Stomach (tissue), 9 donors: ENCODE results near the gene TRIO. TPM values are rescaled to one million over a fixed set of nuclear protein-coding genes. Genes with fewer than 3 reads are reported as not detected.

Experiments
- DNase-seq, 2 donors: peaks; one replicate each; pipeline versions ENCODE4 v3.0.0 to v3.0.0-alpha.2; 2013 to 2019
- H3K27ac ChIP-seq, 5 donors: fragments of 200-600 bp in 4 of 5; sonication (generic) in 4 of 5; one replicate each; pipeline ENCODE4 v1.5.1; 2013 to 2019; ENCODE audit warnings: mild to moderate bottlenecking in 1 of 5, moderate library complexity in 1 of 5
- H3K27me3 ChIP-seq, 3 donors: fragments of 200-600 bp; sonication (generic); one replicate each; pipeline ENCODE4 v1.5.1; 2017 to 2019; ENCODE audit warnings: mixed run types in 1 of 3
- H3K36me3 ChIP-seq, 4 donors: fragments of 200-600 bp; sonication (generic); 1 replicate in 3 of 4; 2 replicates in 1 of 4; pipeline ENCODE4 v1.5.1; 2016 to 2019
- H3K4me1 ChIP-seq, 4 donors: fragments of 200-600 bp; sonication (generic); one replicate each; pipeline ENCODE4 v1.5.1; 2016 to 2019
- H3K4me3 ChIP-seq, 4 donors: fragments of 200-600 bp; sonication (generic) in 3 of 4; one replicate each; pipeline ENCODE4 v1.5.1; 2016 to 2019; ENCODE audit warnings: mild to moderate bottlenecking in 1 of 4
- H3K9me3 ChIP-seq, 4 donors: fragments of 200-600 bp; sonication (generic); one replicate each; pipeline ENCODE4 v1.5.1; 2016 to 2019
- CTCF ChIP-seq, 7 experiments: fragments of 450-650 bp in 4 of 7; fragments of 200-600 bp in 3 of 7; sonication (generic) in 3 of 7; IDR thresholded peaks; one replicate each; pipeline ENCODE4 v1.5.1; 2016 to 2019; ENCODE audit warnings: antibody characterized with exemption in 7 of 7, control low read depth in 2 of 7, mild to moderate bottlenecking in 1 of 7
- EP300 ChIP-seq: sonication (generic); formaldehyde crosslinking; IDR thresholded peaks from one replicate; pipeline ENCODE4 v1.6.1; 2017; ENCODE audit warnings: antibody characterized with exemption
- POLR2A ChIP-seq, 4 donors: fragments of 450-650 bp; IDR thresholded peaks; one replicate each; pipeline ENCODE4 v1.6.1; 2016; ENCODE audit warnings: antibody characterized with exemption in 4 of 4, control low read depth in 2 of 4, mild to moderate bottlenecking in 1 of 4, moderate library complexity in 1 of 4
- POLR2AphosphoS5 ChIP-seq, 3 donors: sonication (generic); formaldehyde crosslinking; IDR thresholded peaks; one replicate each; pipeline ENCODE4 v1.6.1; 2016; ENCODE audit warnings: antibody characterized with exemption in 3 of 3
- WGBS, 5 donors: extraction: QIAGEN DNeasy Blood & Tissue Kit in 3 of 5; methylation state at CpG; one replicate each; pipeline versions ENCODE4 v1.1.5 to v1.1.7; 2013 to 2018; 5-methylcytosine and 5-hydroxymethylcytosine counted together
- intact Hi-C: fragments of 100-400 bp; cut with DNase I; formaldehyde crosslinking; loops from one replicate; pipeline ENCODE4 v1.15.1; 2023; ENCODE audit warnings: low total_unique reads
- polyA plus RNA-seq, 3 donors: library from polyadenylated mRNA; stranded (reverse); fragments of 200-250 nt; gene quantifications; one replicate each; pipeline ENCODE4 v1.2.3, GENCODE V29; 2013
- total RNA-seq, 5 donors: library from RNA; depleted of rRNA; stranded (reverse); fragments of >200 nt; gene quantifications; one replicate each; pipeline versions ENCODE4 v1.1.0 to v1.2.3, GENCODE V29; 2014 to 2016
- donor health status: healthy with polysubstance abuse.
- donor health status: Bipolar disorder and iron deficiency.
- donor health status: healthy.

The TRIO gene
- total and polyA plus RNA-seq, 8 donors = 9.9 to 558 (median 127) TPM

GRCh38 chr5:14439087-14439871, 296.1 kb downstream of the TRIO start:
- intact Hi-C loops = no loop called here
- TF ChIP-seq CTCF (IDR thresholded peaks at IDR 0.05) = no peak
- TF ChIP-seq POLR2AphosphoS5 (IDR thresholded peaks at IDR 0.05) = no peak
- TF ChIP-seq POLR2A (IDR thresholded peaks at IDR 0.05) = no peak
- no peak for TF ChIP-seq EP300

GRCh38 chr5:14440223-14440581, 297.1 kb downstream of the TRIO start:
- Histone ChIP-seq H3K36me3 (peaks cover 0 to 20% (median 10%) of the 10 kb centered on the region in 4 donors), H3K4me1 (peaks cover 0 to 43% (median 16%) of the 10 kb centered on the region in 4 donors), H3K27ac (peak overlapping the region in 4 of 5 donors; percentile 52 to 85 (median 78)), H3K9me3 (no peaks in the 10 kb centered on the region), H3K4me3 (peak overlapping the region in 3 of 4 donors; percentile 39 to 44 (median 43)), H3K27me3 (no peaks in the 10 kb centered on the region)
- no peak for TF ChIP-seq EP300
- no peak for TF ChIP-seq POLR2A (IDR thresholded peaks at IDR 0.05)
- TF ChIP-seq CTCF (IDR thresholded peaks at IDR 0.05) = no peak
- no peak for TF ChIP-seq POLR2AphosphoS5 (IDR thresholded peaks at IDR 0.05)
- 58 to 73% (median 69%) methylated on average over 10 of the region's 10 CpGs for whole genome bisulfite sequencing, 5 donors
- intact Hi-C loops = no loop called here
- no peak for DNase-seq

More at GRCh38 chr5:14439087-14439871, 296.1 kb downstream of the TRIO start:
- Histone ChIP-seq H3K27me3 (no peaks in the 10 kb centered on the region), H3K9me3 (no peaks in the 10 kb centered on the region), H3K4me1 (peaks cover 0 to 35% (median 11%) of the 10 kb centered on the region in 4 donors), H3K4me3 (no peak overlapping the region), H3K27ac (peak overlapping the region in 2 of 5 donors; percentile 80 to 85), H3K36me3 (peaks cover 0 to 20% (median 10%) of the 10 kb centered on the region in 4 donors)
- whole genome bisulfite sequencing, 5 donors = 80 to 90% (median 85%) methylated on average over 14 of the region's 14 CpGs
- no peak for DNase-seq

- WGBS, 5 donors = 40 to 59% (median 46%) methylated on average over 18 to 40 of the region's 40 CpGs
- peak overlapping the region; percentile 39 to 44 (median 42) for H3K4me3 ChIP-seq
- intact Hi-C loops = no loop called here
- H3K4me1 ChIP-seq = peaks cover 0 to 49% (median 18%) of the 10 kb centered on the region in 4 donors
- no peaks in the 10 kb centered on the region for H3K9me3 ChIP-seq
- no peaks in the 10 kb centered on the region for H3K27me3 ChIP-seq
- peak overlapping the region; percentile 9 to 85 (median 75) for H3K27ac ChIP-seq
- peak in 1 of 3 donors; percentile 6 for TF ChIP-seq POLR2AphosphoS5 (IDR thresholded peaks at IDR 0.05)
- TF ChIP-seq POLR2A (IDR thresholded peaks at IDR 0.05) = no peak
- TF ChIP-seq CTCF (IDR thresholded peaks at IDR 0.05) = no peak
- TF ChIP-seq EP300 = no peak
- DNase-seq = peak in 1 of 2 donors; percentile 88
- peaks cover 0 to 20% (median 10%) of the 10 kb centered on the region in 4 donors for H3K36me3 ChIP-seq
Measured at GRCh38 chr5:14440582-14441431, 297.7 kb downstream of the TRIO start.

GRCh38 chr5:14441641-14442040, 298.5 kb downstream of the TRIO start:
- TF ChIP-seq POLR2AphosphoS5 (IDR thresholded peaks at IDR 0.05) (no peak), CTCF (IDR thresholded peaks at IDR 0.05) (no peak), EP300 (no peak), POLR2A (IDR thresholded peaks at IDR 0.05) (no peak)
- intact Hi-C loops = no loop called here
- WGBS, 5 donors = 69 to 82% (median 80%) methylated on average over 4 of the region's 4 CpGs
- Histone ChIP-seq H3K27ac (peak overlapping the region in 1 of 5 donors; percentile 85), H3K27me3 (no peaks in the 10 kb centered on the region), H3K9me3 (no peaks in the 10 kb centered on the region), H3K36me3 (peaks cover 0 to 20% (median 8%) of the 10 kb centered on the region in 4 donors), H3K4me3 (peak overlapping the region; percentile 39 to 44 (median 42)), H3K4me1 (peaks cover 0 to 57% (median 21%) of the 10 kb centered on the region in 4 donors)
- no peak for DNase-seq
